DOHH2 (cell line): Measurements from ENCODE around the gene HMG20B.

Experiments used
- H3F3A ChIP-seq: fragments of 200-600 bp; sonication (generic), shearing (Covaris generic); 2 replicates; pipeline ENCODE4 v1.6.0; 2016; ENCODE audit warnings: antibody characterized with exemption, mild to moderate bottlenecking; ENCODE audit not compliant: control insufficient read depth, insufficient read depth
- H3K27ac ChIP-seq: fragments of 200-600 bp; sonication (generic); 2 replicates; pipeline ENCODE4 v1.5.1; 2014; ENCODE audit warnings: low read depth, mild to moderate bottlenecking, low read length, moderate library complexity
- H3K27me3 ChIP-seq: fragments of 200-600 bp; sonication (generic); 2 replicates; pipeline ENCODE4 v1.6.1; 2014; ENCODE audit warnings: mild to moderate bottlenecking, low read length, mixed read lengths; ENCODE audit not compliant: control insufficient read depth
- H3K36me3 ChIP-seq: fragments of 200-600 bp; sonication (generic); 2 replicates; pipeline ENCODE4 v1.6.1; 2014; ENCODE audit warnings: mild to moderate bottlenecking, low read length, moderate library complexity, mixed read lengths; ENCODE audit not compliant: control insufficient read depth
- H3K4me1 ChIP-seq: fragments of 200-600 bp; sonication (generic); 2 replicates; pipeline ENCODE4 v1.6.1; 2014; ENCODE audit warnings: mild to moderate bottlenecking, low read length, mixed read lengths; ENCODE audit not compliant: control insufficient read depth
- H3K4me2 ChIP-seq: fragments of 200-600 bp; sonication (generic); 2 replicates; pipeline ENCODE4 v1.6.0; 2014; ENCODE audit warnings: mild to moderate bottlenecking, low read length, moderate library complexity
- H3K4me3 ChIP-seq: fragments of 200-600 bp; sonication (generic); 2 replicates; pipeline ENCODE4 v1.5.1; 2014; ENCODE audit warnings: mild to moderate bottlenecking, low read length, mixed read lengths
- H3K79me2 ChIP-seq: fragments of 200-600 bp; sonication (generic); 2 replicates; pipeline ENCODE4 v1.6.1; 2014; ENCODE audit warnings: mild to moderate bottlenecking, low read length, mixed read lengths; ENCODE audit not compliant: control insufficient read depth
- H3K9me2 ChIP-seq: fragments of 200-600 bp; sonication (generic); replicated peaks from 2 replicates; pipeline ENCODE4 v1.6.1; 2014; ENCODE audit warnings: mild to moderate bottlenecking, low read length, mixed read lengths; ENCODE audit not compliant: control insufficient read depth
- H3K9me3 ChIP-seq: fragments of 200-600 bp; sonication (generic); 2 replicates; pipeline ENCODE4 v1.6.1; 2014; ENCODE audit warnings: antibody characterized with exemption, low read length, mixed read lengths; ENCODE audit not compliant: control insufficient read depth, insufficient read depth
- H4K20me1 ChIP-seq: fragments of 200-600 bp; sonication (generic); 2 replicates; pipeline ENCODE4 v1.6.0; 2014; ENCODE audit warnings: low read depth, mild to moderate bottlenecking, antibody characterized with exemption, low read length, moderate library complexity; ENCODE audit not compliant: control insufficient read depth, insufficient read depth
- EZH2phosphoT487 ChIP-seq: fragments of 200-600 bp; sonication (generic); IDR thresholded peaks from 2 replicates; pipeline ENCODE4 v1.6.1; 2017; ENCODE audit warnings: borderline replicate concordance, mild to moderate bottlenecking, antibody characterized with exemption, low read length, moderate library complexity, mixed read lengths
- TF ChIP-seq, protein P1 (sequence below): fragments of 200-600 bp; sonication (generic); IDR thresholded peaks from one replicate; pipeline ENCODE4 v1.5.1; 2014; ENCODE audit warnings: antibody characterized with exemption, mild to moderate bottlenecking, low read depth, low read length; ENCODE audit not compliant: poor library complexity, severe bottlenecking

Gene HMG20B

DNA sequence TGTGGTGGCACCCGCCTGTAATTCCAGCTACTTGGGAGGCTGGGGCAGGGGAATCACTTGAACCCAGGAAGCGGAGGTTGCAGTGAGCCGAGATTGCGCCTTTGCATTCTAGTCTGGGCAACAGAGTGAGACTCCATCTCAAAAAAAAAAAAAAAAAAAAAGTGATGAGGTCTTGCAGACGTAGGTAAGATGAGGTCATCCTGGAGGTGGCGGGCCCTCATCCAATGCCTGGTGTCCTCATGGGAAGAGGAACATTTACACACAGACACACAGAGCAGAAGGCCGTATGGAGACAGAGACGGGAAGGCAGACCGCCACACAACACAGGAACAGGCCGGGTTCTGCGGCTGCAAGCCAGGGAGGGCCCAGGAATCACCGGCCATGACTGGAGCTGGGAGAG is 49.5 kb downstream of the HMG20B start:
- Histone ChIP-seq H3K4me2 (no peak overlapping the region), H3K27me3 (no peaks in the 10 kb centered on the region), H3K36me3 (peaks cover 20% of the 10 kb centered on the region), H3K4me3 (no peak overlapping the region), H3K27ac (no peak overlapping the region), H3F3A (no peaks in the 10 kb centered on the region), H4K20me1 (peaks cover 5% of the 10 kb centered on the region; the same call in 1 of the 2 replicates), H3K79me2 (peaks cover 27% of the 10 kb centered on the region), H3K9me3 (no peaks in the 10 kb centered on the region), H3K4me1 (peaks cover 31% of the 10 kb centered on the region), H3K9me2 (no peaks in the 10 kb centered on the region)
- TF ChIP-seq, protein P1, sequence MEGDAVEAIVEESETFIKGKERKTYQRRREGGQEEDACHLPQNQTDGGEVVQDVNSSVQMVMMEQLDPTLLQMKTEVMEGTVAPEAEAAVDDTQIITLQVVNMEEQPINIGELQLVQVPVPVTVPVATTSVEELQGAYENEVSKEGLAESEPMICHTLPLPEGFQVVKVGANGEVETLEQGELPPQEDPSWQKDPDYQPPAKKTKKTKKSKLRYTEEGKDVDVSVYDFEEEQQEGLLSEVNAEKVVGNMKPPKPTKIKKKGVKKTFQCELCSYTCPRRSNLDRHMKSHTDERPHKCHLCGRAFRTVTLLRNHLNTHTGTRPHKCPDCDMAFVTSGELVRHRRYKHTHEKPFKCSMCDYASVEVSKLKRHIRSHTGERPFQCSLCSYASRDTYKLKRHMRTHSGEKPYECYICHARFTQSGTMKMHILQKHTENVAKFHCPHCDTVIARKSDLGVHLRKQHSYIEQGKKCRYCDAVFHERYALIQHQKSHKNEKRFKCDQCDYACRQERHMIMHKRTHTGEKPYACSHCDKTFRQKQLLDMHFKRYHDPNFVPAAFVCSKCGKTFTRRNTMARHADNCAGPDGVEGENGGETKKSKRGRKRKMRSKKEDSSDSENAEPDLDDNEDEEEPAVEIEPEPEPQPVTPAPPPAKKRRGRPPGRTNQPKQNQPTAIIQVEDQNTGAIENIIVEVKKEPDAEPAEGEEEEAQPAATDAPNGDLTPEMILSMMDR = no peak
- TF ChIP-seq EZH2phosphoT487 = no peak

DNA sequence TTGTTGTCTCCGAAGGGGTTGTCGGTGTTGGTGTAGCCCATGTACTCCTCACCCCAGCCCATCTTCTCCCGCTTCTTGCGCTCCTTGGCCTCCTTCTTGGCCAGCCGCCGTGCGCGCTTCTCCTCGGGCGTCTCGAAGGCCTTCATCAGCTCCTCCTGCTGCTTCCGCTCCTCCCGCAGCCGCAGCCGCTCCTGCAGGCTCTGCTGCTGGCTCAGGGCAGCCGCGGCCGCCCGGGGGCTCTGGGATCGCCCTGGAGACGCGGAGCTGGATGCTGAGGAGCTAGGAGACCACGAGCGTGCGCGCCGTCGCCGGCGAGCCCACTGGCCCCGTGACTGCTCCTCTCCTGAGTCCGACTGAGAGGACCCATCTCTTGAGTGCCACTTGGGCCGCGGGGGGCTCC is 51.0 kb downstream of the HMG20B start:
- H3K9me3 ChIP-seq = no peaks in the 10 kb centered on the region

DNA sequence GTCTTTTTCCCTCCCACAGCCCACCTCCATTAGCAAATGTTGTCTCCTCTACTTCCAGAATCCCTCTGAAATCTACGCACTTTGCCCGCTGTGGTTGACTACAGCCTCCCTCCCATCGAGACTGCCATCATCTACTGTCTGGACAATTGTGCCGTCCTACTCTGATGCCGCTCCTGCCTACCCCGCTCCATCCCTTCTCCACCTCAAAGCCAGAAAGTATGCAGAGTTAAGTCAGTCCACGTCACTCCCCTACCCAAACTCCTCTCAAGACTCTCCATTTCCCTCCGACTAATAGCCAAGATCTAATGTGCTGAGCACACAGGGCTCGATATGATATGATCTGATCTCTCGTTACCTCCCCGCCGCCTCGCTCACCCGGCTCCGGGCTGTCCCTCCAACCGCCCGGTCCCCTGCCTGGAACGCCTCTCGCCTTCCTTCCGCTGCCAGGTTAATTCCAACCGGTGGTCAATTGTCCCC is 53.3 kb downstream of the HMG20B start:
- H3K27me3 ChIP-seq = no peaks in the 10 kb centered on the region
- H3K4me3 ChIP-seq = peak overlapping the region; percentile 95
- H4K20me1 ChIP-seq = peaks cover 5% of the 10 kb centered on the region; the same call in 1 of the 2 replicates
- peaks cover 18% of the 10 kb centered on the region for H3K4me1 ChIP-seq
- H3K9me3 ChIP-seq = no peaks in the 10 kb centered on the region
- H3K9me2 ChIP-seq = no peaks in the 10 kb centered on the region
- no peak overlapping the region for H3K27ac ChIP-seq
- peaks cover 27% of the 10 kb centered on the region for H3K79me2 ChIP-seq
- TF ChIP-seq, protein P1 = no peak
- TF ChIP-seq EZH2phosphoT487 = no peak
- no peaks in the 10 kb centered on the region for H3F3A ChIP-seq
- peak overlapping the region; percentile 94 for H3K4me2 ChIP-seq
- H3K36me3 ChIP-seq = peaks cover 4% of the 10 kb centered on the region; the same call in 1 of the 2 replicates

More for the DNA sequence above, 51.0 kb downstream of the HMG20B start:
- H3K79me2 ChIP-seq = peaks cover 27% of the 10 kb centered on the region
- H3K36me3 ChIP-seq = peaks cover 14% of the 10 kb centered on the region
- no peaks in the 10 kb centered on the region for H3K9me2 ChIP-seq
- peaks cover 5% of the 10 kb centered on the region; the same call in 1 of the 2 replicates for H4K20me1 ChIP-seq
- TF ChIP-seq, protein P1 = no peak
- TF ChIP-seq EZH2phosphoT487 = no peak
- no peak overlapping the region for H3K4me2 ChIP-seq
- peaks cover 18% of the 10 kb centered on the region for H3K4me1 ChIP-seq
- no peak overlapping the region for H3K4me3 ChIP-seq
- no peaks in the 10 kb centered on the region for H3F3A ChIP-seq
- H3K27ac ChIP-seq = no peak overlapping the region
- no peaks in the 10 kb centered on the region for H3K27me3 ChIP-seq
